K562 (cell line): ENCODE data around the gene CUL5. TPM values are rescaled to one million over a fixed set of nuclear protein-coding genes. Genes with fewer than 3 reads are reported as not detected.

ENCODE experiments used
- ATAC-seq: fragments of 200-7000 bp; cut with Tn5 transposase; 3 replicates; pipeline ENCODE4 v1.9.1; 2020; ENCODE audit warnings: moderate library complexity
- BruUV-seq: library from RNA; stranded (reverse); fragments of 400-500 nt; replicated peaks from 2 replicates; lab custom pipeline; 2021; lab: Mats Ljungman, UMichigan
- CTCF ChIA-PET: fragments of 300-600 bp; formaldehyde crosslinking; extraction: SDS; loops from one replicate; lab custom pipeline; 2021; ENCODE audit warnings: low intra/inter-chr PET ratio; lab: Yijun Ruan, JAX
- POLR2A ChIA-PET: fragments of 300-600, 350-650 bp; sonication (Branson Sonifier 250); formaldehyde crosslinking; extraction: SDS; loops from one replicate; lab custom pipeline; 2021; ENCODE audit warnings: antibody characterized with exemption, inconsistent platforms; lab: Yijun Ruan, JAX
- DNase-seq, 4 experiments: peaks; one replicate each; pipeline versions ENCODE4 v3.0.0 to v3.0.0-alpha.2; 2011 to 2018; ENCODE audit warnings: low spot score in 3 of 4, mixed read lengths in 3 of 4; ENCODE audit errors: extremely low read depth in 1 of 4
- FAIRE-seq: peaks from 2 replicates; lab custom pipeline; 2011; peaks lifted over from hg19 to GRCh38; lab: Jason Lieb, UNC
- H2AFZ ChIP-seq: 2 replicates; pipeline ENCODE4 v1.6.0; 2011; ENCODE audit warnings: low read depth, low read length, control low read depth, inconsistent platforms
- H3K27ac ChIP-seq: fragments of 200-600 bp; 3 replicates; pipeline ENCODE4 v1.8.0; 2011; ENCODE audit warnings: low read depth, mild to moderate bottlenecking, control low read depth, inconsistent platforms, low read length, moderate library complexity, mixed read lengths; ENCODE audit errors: extremely low read depth
- H3K27me3 ChIP-seq, 2 experiments: fragments of 300-600 bp in 1 of 2; 2 replicates in 1 of 2; 3 replicates in 1 of 2; pipeline versions ENCODE4 v1.6.0 to v1.8.0; 2011; ENCODE audit warnings: inconsistent platforms in 2 of 2, low read length in 2 of 2, mild to moderate bottlenecking in 1 of 2, mixed read lengths in 1 of 2, moderate library complexity in 1 of 2; ENCODE audit not compliant: control insufficient read depth in 2 of 2, insufficient read depth in 2 of 2
- H3K36me3 ChIP-seq: fragments of 300-600 bp; 3 replicates; pipeline ENCODE4 v1.8.0; 2011; ENCODE audit warnings: mild to moderate bottlenecking, low read length, inconsistent platforms; ENCODE audit not compliant: control insufficient read depth, insufficient read depth
- H3K4me1 ChIP-seq, 2 experiments: fragments of 200-600 bp in 1 of 2; replicated peaks in 1 of 2; 2 replicates in 1 of 2; 3 replicates in 1 of 2; pipeline versions ENCODE4 v1.5.1 to v1.8.0; 2011; ENCODE audit warnings: inconsistent platforms in 2 of 2, low read length in 2 of 2, mild to moderate bottlenecking in 1 of 2, mixed read lengths in 1 of 2, moderate library complexity in 1 of 2; ENCODE audit not compliant: control insufficient read depth in 2 of 2, insufficient read depth in 2 of 2
- H3K4me2 ChIP-seq: 2 replicates; pipeline ENCODE4 v1.6.1; 2011; ENCODE audit warnings: low read length, control low read depth, inconsistent platforms, mixed read lengths; ENCODE audit not compliant: insufficient read depth
- H3K4me3 ChIP-seq: fragments of 200-600 bp; sonication (generic), shearing (Covaris generic); 2 replicates; pipeline ENCODE4 v1.5.1; 2016; ENCODE audit warnings: control low read depth, inconsistent platforms
- H3K79me2 ChIP-seq: fragments of 200-600 bp; 3 replicates; pipeline ENCODE4 v1.8.0; 2011; ENCODE audit warnings: low read length, inconsistent platforms; ENCODE audit not compliant: control insufficient read depth, insufficient read depth
- H3K9ac ChIP-seq, 2 experiments: 2 replicates each; pipeline versions ENCODE4 v1.6.0 to v1.6.1; 2011; ENCODE audit warnings: low read depth in 2 of 2, low read length in 2 of 2, control low read depth in 1 of 2, inconsistent platforms in 1 of 2, mild to moderate bottlenecking in 1 of 2, mixed read lengths in 1 of 2; ENCODE audit not compliant: insufficient read depth in 1 of 2
- H3K9me1 ChIP-seq: one replicate; pipeline ENCODE4 v1.6.0; 2011; ENCODE audit warnings: inconsistent platforms, mild to moderate bottlenecking, low read length, moderate library complexity; ENCODE audit not compliant: control insufficient read depth, insufficient read depth
- H3K9me3 ChIP-seq: replicated peaks from 2 replicates; pipeline ENCODE4 v1.5.1; 2011; ENCODE audit warnings: low read depth, low read length, inconsistent platforms; ENCODE audit not compliant: control insufficient read depth, insufficient read depth
- H4K20me1 ChIP-seq: replicated peaks from 2 replicates; pipeline ENCODE4 v1.6.1; 2011; ENCODE audit warnings: low read length, inconsistent platforms, mixed read lengths; ENCODE audit not compliant: control insufficient read depth, insufficient read depth
- BCOR ChIP-seq: fragments of 450-650 bp; IDR thresholded peaks from 2 replicates; pipeline ENCODE4 v1.6.1; 2016
- CEBPG ChIP-seq, 3 experiments: fragments of 200-800 bp in 1 of 3; sonication (Bioruptor generic) in 1 of 3; sonication (generic) in 1 of 3; formaldehyde crosslinking in 1 of 3; IDR thresholded peaks in 2 of 3; conservative IDR thresholded peaks in 1 of 3; 2 replicates each; pipeline versions ENCODE4 v1.6.1 to v1.8.0; 2016 to 2022; ENCODE audit warnings: missing compliant biosample characterization in 2 of 3, missing genetic modification characterization in 2 of 3, mild to moderate bottlenecking in 1 of 3, missing genetic modification reagents in 1 of 3
- RAD51 ChIP-seq: fragments of 450-650 bp; IDR thresholded peaks from 2 replicates; pipeline ENCODE4 v1.7.1; 2016; ENCODE audit warnings: low read depth, mild to moderate bottlenecking, borderline replicate concordance
- RBM25 ChIP-seq: fragments of 200-400 bp; formaldehyde crosslinking; IDR thresholded peaks from 2 replicates; pipeline ENCODE4 v1.6.1; 2018; ENCODE audit warnings: low read length, low read depth, moderate library complexity; ENCODE audit not compliant: severe bottlenecking
- TRIM28 ChIP-seq: fragments of 450-650 bp; IDR thresholded peaks from 2 replicates; pipeline ENCODE4 v1.6.1; 2017
- ZBTB9 ChIP-seq: fragments of 450-650 bp; formaldehyde crosslinking; IDR thresholded peaks from 2 replicates; pipeline ENCODE4 v1.4.0; 2020; ENCODE audit warnings: mild to moderate bottlenecking, moderate library complexity
- ZNF121 ChIP-seq: sonication (generic); formaldehyde crosslinking; conservative IDR thresholded peaks from 2 replicates; pipeline ENCODE4 v1.8.0; 2022; ENCODE audit warnings: missing genetic modification reagents
- ZNF184 ChIP-seq: sonication (generic); formaldehyde crosslinking; IDR thresholded peaks from 2 replicates; pipeline ENCODE4 v1.5.0; 2020; ENCODE audit warnings: missing genetic modification reagents
- WGBS: fragments of 100-300 bp; shearing (Covaris generic); methylation state at CpG from one replicate; pipeline ENCODE4 v1.1.6; 2016; ENCODE audit warnings: low coverage, mixed read lengths; ENCODE audit not compliant: insufficient coverage; ENCODE audit errors: missing lambda C conversion rate; 5-methylcytosine and 5-hydroxymethylcytosine counted together
- in situ Hi-C: fragments of 300-500 bp; cut with MboI; formaldehyde crosslinking; loops from 4 replicates; pipeline ENCODE4 v1.15.0; 2018; ENCODE audit warnings: inconsistent platforms, mixed read lengths
- intact Hi-C: fragments of 100-400 bp; cut with micrococcal nuclease; formaldehyde crosslinking; loops from 2 replicates; pipeline ENCODE4 v1.14.2; 2022
- polyA plus RNA-seq, 8 experiments: library from polyadenylated mRNA; depleted of rRNA in 4 of 8; stranded (reverse) in 5 of 8; unstranded in 3 of 8; fragments of >200 nt; fragmentation: Nextera tagmentation in 2 of 8; fragmentation: Illumina TruSeq in 1 of 8; extraction: Ambion mirVana in 2 of 8; extraction: Trizol in 1 of 8; gene quantifications; 2 replicates each; pipeline versions ENCODE4 v1.2.1 to v1.2.3, GENCODE V29; 2011 to 2014; ENCODE audit warnings: inconsistent platforms in 1 of 8, missing spikeins in 1 of 8
- total RNA-seq, 7 experiments: library from RNA; depleted of rRNA in 6 of 7; stranded (reverse); fragments of >200 nt in 6 of 7; fragmentation: Illumina TruSeq in 2 of 7; extraction: Trizol in 2 of 7; gene quantifications; 2 replicates each; pipeline versions ENCODE4 v1.2.1 to v1.2.3, GENCODE V29; 2011 to 2021; ENCODE audit warnings: low replicate concordance in 1 of 7

Gene CUL5
- total and polyA plus RNA-seq, 9 of the 15 experiments (the other 6 are each of a cell fraction or from before 2014, with no cell fraction given) = 14.3 to 45.9 (median 23.0) TPM

DNA sequence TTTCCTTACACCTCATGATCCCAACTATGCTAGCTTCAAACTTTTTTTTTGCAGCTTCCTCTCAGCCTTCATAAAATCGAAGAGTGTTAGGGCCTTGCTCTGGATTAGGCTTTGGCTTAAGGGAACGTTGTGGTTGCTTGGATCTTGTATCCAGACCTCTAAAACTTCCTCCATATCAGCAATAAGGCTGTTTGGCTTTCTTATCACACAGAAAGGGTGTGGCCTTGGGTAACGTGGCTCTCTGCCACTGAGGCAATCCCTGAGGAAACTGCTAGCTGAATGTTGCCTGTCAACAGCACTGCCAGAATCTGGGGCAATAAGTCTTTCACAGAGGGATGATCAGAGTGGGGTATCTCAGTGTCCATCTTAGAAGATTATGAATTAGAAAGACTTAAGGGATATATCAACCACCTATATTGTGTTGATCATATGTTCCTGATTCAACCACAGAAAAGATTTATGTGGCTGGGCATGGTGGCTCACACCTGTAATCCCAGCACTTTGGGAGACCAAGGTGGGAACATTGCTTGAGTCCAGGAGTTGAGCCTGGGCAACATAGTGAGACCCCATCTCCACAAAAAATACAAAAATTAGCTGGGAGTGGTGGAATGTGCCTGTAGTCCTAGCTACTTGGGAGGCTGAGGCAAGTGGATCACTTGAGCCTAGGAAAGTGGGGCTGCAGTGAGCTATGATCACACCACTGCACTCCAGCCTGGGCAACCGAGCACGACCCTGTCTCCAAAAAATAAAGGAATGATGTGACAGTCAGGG lies 12.5 kb upstream of the CUL5 start:
- Histone ChIP-seq H3K4me1 (0 out of 5 replicates have a peak, but pooled peaks cover 0 to 3% of the 10 kb centered on the region in 2 experiments), H3K36me3 (no peaks in the 10 kb centered on the region), H3K4me3 (no peak overlapping the region), H2AFZ (no peak overlapping the region), H3K4me2 (no peak overlapping the region; the same call in 1 of the 2 replicates), H3K27ac (no peak overlapping the region), H3K9ac (0 out of 4 replicates have a peak overlapping the region, but pooled peaks of 1 of the 2 experiments have one; percentile 35), H3K27me3 (peaks cover 5 to 9% of the 10 kb centered on the region in 2 experiments; a peak in 2 of 5 replicates), H4K20me1 (no peaks in the 10 kb centered on the region), H3K9me3 (no peaks in the 10 kb centered on the region), H3K79me2 (no peaks in the 10 kb centered on the region), H3K9me1 (no peaks in the 10 kb centered on the region)
- ChIA-PET CTCF (no interaction called here), POLR2A (no interaction called here)
- no peak for ATAC-seq
- in situ Hi-C loops = no loop called here
- BruUV-seq = no TSS peak
- 0% methylated on average over 4 of the region's 5 CpGs for WGBS
- intact Hi-C loops = no loop called here
- no peak for FAIRE-seq
- DNase-seq = no peak
- no peak for TF ChIP-seq RAD51
- TF ChIP-seq TRIM28 = no peak
- peak; percentile 95 for TF ChIP-seq ZNF121
- TF ChIP-seq ZBTB9 (CRISPR knock-in tag) = 0 out of 2 replicates have a peak, but pooled peaks have one; percentile 31
- 0 out of 2 replicates have a peak, but pooled peaks have one; percentile 12 for TF ChIP-seq BCOR
- TF ChIP-seq ZNF184 (CRISPR knock-in tag) = no peak
- TF ChIP-seq CEBPG (CRISPR knock-in tag; IDR thresholded peaks at IDR 0.05) = no peak
- no peak for TF ChIP-seq CEBPG (tag; conservative IDR thresholded peaks at IDR 0.05 in 1 of 2, IDR thresholded peaks at IDR 0.05 in 1 of 2)
- TF ChIP-seq RBM25 = peak; percentile 8
